HG03280 (cell line): ENCODE data around the gene PTPN11.
"Not testable (repeated sequence)": the region's sequence is repeated elsewhere in the genome, so short reads cannot be mapped to it uniquely, and the experiment has no call there.

Source experiments
- ATAC-seq: cut with Tn5 transposase; IDR thresholded peaks from one replicate; pipeline ENCODE4 v1.9.1; 2021; ENCODE audit warnings: mild to moderate bottlenecking, moderate library complexity; ENCODE audit not compliant: unreplicated experiment

Gene PTPN11

DNA sequence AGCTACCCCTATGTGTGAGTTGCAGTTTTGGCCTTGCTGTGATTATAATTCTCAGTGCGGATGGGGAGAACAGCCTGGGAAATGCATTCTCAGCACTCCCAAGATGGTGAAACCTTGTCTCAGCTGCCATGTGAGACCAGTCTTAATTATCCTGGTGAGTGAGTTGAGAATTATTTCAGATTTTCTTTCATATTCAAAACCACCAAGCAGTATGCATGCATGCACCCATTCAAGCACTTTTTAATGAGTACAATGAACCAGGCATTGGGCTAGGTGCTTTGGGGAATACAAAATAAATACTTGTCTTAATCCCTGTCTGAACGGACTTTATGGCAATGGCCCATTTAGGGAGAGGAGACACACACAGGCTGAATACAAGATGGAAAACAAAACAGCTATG is 94.7 kb downstream of the PTPN11 start:
- no peak for ATAC-seq

DNA sequence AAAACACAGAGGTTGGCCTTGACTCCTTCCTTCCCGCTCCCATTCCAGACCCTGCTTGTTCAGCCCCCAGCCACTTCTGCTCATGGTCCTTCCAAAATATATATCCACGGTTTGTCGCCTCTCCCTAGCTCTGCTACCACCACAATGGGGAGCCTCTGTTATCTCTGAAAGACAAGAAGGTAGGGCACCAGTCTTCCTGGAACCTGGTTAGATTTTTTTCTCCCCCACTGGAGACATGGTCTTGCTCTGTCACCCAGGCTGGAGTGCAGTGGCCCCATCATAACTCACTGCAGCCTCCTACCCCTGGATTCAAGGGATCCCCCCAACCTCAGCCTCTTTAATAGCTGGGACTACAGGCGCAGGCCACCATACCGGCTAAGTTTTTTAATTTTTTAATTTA is 95.7 kb downstream of the PTPN11 start:
- ATAC-seq: no peak

DNA sequence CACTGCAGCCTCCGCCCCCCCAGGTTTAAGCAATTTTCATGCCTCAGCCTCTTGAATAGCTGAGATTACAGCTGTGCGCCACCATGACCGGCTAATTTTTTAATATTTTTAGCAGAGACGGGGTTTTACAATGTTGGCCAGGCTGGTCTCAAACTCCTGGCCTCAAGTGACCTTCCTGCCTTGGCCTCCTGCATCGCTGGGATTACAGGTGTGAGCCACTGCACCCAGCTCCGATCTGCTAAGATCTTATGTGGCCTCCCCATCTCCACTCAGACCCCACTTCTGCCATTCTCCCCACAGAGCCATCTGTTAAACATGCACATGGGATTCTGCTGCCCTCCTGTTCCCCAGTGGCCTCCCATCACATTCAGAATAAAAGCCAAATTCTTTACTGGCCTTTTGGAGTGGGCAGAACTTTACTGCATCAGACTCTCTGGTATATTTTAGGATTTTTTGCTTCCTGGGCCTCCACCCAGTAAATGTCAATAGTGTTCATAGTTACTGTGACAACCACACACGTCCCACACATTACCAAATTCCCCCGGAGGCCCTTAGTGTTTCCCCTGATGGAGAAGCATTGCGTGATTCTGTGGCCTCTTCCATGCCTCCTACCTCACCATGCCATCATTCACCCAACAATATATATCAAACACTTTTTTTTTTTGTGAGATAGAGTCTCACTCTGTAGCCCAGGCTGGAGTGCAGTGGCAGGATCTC is 96.3 kb downstream of the PTPN11 start:
- ATAC-seq: no peak

DNA sequence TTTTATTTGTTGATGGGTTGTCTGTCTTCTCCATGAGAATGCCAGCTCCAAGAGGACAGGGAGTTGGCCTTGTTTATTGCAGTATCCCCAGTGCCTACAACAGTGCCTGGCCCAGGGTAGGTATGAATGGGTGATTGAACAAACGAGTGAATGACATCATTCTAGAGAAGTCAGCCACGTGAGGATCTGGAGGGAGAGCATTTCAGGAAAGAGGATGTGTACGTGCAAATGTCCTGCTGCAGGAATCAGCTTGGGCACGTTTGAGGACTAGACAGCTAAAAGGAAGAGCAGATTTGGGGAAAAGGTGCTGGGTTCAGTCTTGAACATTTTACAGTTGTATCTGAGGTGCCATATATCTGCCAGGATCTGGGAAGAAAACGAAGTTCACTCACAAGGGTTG is 97.1 kb downstream of the PTPN11 start:
- no peak for ATAC-seq

DNA sequence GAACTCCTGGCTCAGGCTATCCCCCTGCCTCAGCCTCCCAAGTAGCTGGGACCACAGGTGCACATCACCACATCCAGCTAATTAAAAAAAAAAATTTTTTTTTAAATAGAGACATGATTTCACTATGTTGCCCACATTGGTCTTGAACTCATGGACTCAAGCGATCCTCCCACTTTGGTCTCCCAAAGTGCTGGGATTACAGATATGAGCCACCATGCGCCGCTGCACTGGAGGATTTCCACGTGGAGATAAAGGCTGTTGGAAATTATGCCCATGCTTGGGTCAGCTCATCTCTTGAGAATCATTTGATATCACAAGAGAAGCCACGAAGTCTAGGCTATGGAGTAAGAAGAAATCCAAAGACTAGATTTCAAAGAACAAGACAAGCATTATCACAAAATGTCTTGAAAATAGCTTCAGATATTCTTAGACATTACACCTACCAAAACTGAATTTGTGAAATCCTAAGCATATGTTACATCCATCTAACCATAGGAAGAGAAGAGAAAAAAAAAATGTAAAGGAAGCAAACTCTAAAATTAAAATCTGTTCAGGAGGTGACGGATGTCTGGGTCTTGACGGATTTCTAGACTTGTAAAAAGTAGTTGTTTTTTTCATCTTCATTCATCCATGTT is 99.1 kb downstream of the PTPN11 start:
- no peak for ATAC-seq

DNA sequence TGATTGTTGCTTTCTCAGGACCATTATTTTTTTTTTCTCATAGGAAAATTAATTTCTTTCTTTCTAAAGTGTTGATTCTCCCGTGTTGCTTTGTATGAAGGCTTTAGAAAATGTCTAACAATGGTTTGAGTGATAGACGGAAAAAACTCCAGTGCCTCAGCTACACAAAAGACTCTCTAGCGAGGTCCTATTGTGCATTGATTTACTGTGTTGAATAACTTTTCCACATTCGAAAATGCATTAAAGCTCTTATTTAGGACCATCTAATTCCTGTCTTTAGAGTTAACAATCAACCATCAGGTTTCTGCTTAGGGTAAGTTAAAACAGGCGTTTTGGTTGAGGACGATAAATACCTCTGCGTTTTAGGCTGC is 99.6 kb downstream of the PTPN11 start:
- ATAC-seq: no peak

DNA sequence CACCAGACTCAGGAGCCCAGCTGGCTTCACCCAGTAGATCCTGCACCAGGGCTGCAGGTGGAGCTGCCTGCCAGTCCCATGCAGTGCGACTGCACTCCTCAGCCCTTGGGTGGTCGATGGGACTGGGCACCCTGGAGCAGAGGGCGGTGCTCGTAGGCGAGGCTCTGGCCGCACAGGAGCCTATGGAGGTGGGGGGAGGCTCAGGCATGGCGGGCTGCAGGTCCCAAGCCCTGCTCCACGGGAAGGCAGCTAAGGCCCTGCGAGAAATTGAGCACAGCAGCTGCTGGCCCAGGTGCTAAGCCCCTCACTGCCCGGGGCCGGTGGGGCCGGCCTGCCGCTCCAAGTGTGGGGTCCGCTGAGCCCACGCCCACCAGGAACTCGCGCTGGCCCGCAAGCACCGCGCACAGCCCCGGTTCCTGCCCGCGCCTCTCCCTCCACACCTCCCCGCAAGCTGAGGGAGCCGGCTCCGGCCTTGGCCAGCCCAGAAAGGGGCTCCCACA is 101.1 kb downstream of the PTPN11 start:
- ATAC-seq: not testable (repeated sequence)

DNA sequence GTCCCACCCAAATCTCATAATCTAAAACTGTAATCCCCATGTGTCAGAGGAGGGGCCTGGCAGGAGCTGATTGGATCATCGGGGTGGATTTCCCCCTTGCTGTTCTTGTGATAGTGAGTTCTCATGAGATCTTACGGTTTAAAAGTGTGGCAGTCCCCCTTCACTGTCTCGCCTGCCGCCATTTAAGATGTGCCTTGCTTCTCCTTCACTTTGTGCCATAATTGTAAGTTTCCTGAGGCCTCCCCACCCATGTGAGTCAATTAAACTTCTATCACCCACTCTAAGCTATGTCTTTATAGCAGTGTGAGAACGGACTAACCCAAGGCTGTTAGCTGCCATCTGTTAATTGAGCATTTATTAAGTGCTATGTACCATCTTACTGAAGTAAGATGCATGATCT is 105.1 kb downstream of the PTPN11 start:
- ATAC-seq: no peak

DNA sequence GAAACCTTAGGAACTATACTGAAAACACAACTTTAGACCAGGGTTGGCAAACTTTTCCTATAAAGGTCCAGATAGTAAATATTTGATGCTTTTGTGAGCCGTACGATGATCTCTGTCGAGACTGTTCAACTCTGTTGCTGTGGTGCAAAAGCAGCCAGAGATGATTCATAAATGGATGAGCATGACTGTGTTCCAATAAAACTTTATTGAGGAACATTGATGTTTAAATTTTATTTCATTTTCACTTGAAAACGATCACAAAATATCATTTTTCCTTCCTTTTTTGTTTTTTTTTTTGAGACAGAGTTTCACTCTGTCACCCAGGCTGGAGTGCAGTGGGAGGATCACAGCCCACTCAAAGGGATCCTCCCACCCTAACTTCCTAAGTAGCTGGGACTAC is 105.5 kb downstream of the PTPN11 start:
- ATAC-seq: no peak

DNA sequence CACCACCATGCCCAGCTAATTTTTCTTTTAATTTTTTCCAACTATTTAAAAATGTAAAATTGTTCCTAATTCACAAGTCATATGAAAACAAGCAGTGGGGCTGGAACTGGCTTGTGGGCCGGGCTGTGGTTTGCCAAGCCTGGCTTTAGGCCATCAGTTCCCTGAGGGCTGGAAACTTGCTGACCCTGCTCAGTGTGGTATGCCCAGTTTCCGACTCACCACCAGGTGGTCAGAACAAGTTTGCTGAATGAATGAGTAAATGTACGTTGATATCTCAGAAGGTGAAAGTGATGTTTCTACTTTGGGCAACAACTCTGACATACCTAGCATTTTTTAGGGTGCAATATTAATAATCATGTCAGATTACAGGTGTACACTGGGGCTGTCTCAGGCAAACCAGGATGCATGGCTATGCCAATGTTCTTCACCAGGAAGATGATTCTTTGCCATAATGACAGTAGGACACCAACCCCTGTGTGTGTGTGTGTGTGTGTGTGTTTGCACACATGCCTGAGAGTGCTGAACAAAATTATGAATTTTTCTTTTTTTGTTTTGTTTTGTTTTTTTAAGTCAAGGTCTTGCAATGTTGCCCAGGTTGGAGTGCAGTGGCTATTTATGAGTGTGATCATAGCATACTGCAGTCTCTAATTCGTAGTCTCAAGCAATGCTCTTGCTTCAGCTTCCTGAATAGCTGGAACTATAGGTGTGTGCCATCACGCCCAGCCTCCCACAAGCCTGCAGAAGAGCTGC is 106.1 kb downstream of the PTPN11 start:
- no peak for ATAC-seq

GRCh38 chr12:112525426-112525809 is 106.7 kb downstream of the PTPN11 start:
- no peak for ATAC-seq

DNA sequence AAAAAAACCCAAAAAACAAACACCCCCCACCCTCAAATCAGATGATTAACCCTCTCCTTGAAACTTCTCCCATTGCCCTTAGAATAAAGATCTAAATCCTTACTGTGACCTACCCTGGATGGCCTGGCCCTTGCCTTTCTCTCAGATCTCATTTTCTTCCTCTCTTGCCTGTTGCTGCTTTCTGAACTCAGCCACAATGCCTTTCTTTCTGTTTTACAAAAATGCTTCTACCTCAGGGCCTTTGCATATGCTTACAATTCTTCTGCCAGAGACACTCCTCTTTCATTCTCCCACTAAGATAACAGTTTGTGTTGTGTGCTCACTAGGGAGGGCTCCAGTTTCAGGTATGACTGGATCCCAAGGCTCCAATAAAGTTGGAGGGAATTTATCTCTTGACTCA is 108.3 kb downstream of the PTPN11 start:
- no peak for ATAC-seq

- ATAC-seq: no peak
Measured at GRCh38 chr12:112527501-112527900, 108.8 kb downstream of the PTPN11 start.

- ATAC-seq: no peak
Measured at GRCh38 chr12:112528521-112528920, 109.8 kb downstream of the PTPN11 start.

GRCh38 chr12:112530941-112531340 is 112.2 kb downstream of the PTPN11 start:
- ATAC-seq: no peak

- no peak for ATAC-seq
Measured at GRCh38 chr12:112532106-112532505, 113.4 kb downstream of the PTPN11 start.

DNA sequence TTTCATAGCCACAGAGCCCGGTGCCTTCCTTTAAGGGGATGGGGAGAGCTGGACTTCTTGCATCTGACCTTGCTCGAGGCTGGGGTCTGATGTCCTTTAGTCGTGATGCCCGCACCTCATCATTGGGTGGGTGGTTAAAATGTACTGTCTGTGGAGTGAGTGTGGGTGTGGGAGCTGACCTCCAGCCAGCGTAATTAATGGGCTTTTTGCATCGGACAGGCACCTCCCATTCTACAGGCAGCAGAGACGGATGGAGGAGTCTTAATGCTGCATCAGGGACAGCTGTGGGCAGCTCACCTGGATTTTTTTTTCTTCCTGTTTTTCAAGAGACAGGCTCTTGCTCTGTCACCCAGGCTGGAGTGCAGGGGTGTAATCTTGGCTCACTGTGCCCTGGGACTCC is 114.8 kb downstream of the PTPN11 start:
- no peak for ATAC-seq

DNA sequence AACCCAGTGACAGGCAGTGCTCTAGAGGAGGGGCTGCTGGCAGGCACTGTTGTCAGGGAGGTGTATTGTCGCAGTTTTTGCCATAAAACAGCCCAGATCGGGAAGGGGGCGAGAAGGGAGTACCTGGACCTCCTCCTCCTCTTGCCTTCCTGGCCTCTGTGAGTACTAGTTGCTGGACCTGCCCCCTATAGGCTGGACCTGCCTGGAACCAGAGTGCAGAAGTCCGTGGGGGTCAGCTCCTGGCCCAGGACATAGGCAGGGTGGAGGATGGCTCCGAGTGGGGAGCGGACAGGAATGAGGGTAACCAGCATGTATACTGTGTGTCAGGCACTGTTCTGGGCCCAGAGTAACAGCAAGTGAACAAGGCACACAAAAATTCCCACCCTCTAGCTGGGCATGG is 116.3 kb downstream of the PTPN11 start:
- ATAC-seq: no peak

GRCh38 chr12:112535637-112536366 is 117.1 kb downstream of the PTPN11 start:
- ATAC-seq: no peak

- ATAC-seq: no peak
Measured at GRCh38 chr12:112536367-112536730, 117.6 kb downstream of the PTPN11 start.

GRCh38 chr12:112537710-112538396 is 119.1 kb downstream of the PTPN11 start:
- ATAC-seq: no peak
